Measurements from ENCODE around the gene PER1. TPM values are rescaled to one million over a fixed set of nuclear protein-coding genes. Genes with fewer than 3 reads are reported as not detected.

The PER1 gene
- total and polyA plus RNA-seq, 2 of the 13 experiments (the other 11 are each of a cell fraction or from before 2014, with no cell fraction given), result 2.6 to 3.6 TPM

- TF ChIP-seq IRF9 (CRISPR knock-in tag; IDR thresholded peaks at IDR 0.05; ENCODE audit: borderline replicate concordance), result no peak
- no peak for TF ChIP-seq ZNF749 (CRISPR knock-in tag; IDR thresholded peaks at IDR 0.05; ENCODE audit: borderline replicate concordance)
- TF ChIP-seq NFKB2 (CRISPR knock-in tag; IDR thresholded peaks at IDR 0.05; ENCODE audit: borderline replicate concordance), result no peak
- TF ChIP-seq TAF15 (IDR thresholded peaks at IDR 0.05; ENCODE audit: low read depth, low read length, poor library complexity, severe bottlenecking), result no peak
- no peak for TF ChIP-seq ZNF615 (CRISPR knock-in tag; IDR thresholded peaks at IDR 0.05; ENCODE audit: borderline replicate concordance)
- no peak for TF ChIP-seq KAT2B (IDR thresholded peaks at IDR 0.05; ENCODE audit: borderline replicate concordance, low read depth, low read length)
- TF ChIP-seq RCOR2 (CRISPR knock-in tag; IDR thresholded peaks at IDR 0.05), result no peak
- TF ChIP-seq ELF3 (CRISPR knock-in tag; IDR thresholded peaks at IDR 0.05), result no peak
- Histone ChIP-seq H3K27me3 (ENCODE audit: control insufficient read depth in 1 of 2, insufficient read depth in 2 of 2, low read length in 2 of 2) (peaks cover 6 to 61% of the 10 kb centered on the region in 2 experiments), H3K27ac (ENCODE audit: extremely low read length, insufficient read depth, low read length) (no peak overlapping the region), H3K4me1 (ENCODE audit: insufficient read depth, low read length) (no peaks in the 10 kb centered on the region), H2AFZ (ENCODE audit: low read length) (no peak overlapping the region), H3K79me2 (ENCODE audit: insufficient read depth, low read length) (no peaks in the 10 kb centered on the region), H3K36me3 (replicated peaks in 1 of 2; ENCODE audit: control insufficient read depth in 1 of 2, insufficient read depth in 2 of 2, low read length in 2 of 2) (no peaks in the 10 kb centered on the region), H3K4me3 (replicated peaks in 1 of 3; ENCODE audit: insufficient read depth in 1 of 3, low read depth in 2 of 3, low read length in 3 of 3) (no peak overlapping the region), H3K9me3 (ENCODE audit: low read length) (no peaks in the 10 kb centered on the region), H4K20me1 (ENCODE audit: insufficient read depth, low read length) (no peaks in the 10 kb centered on the region), H3K4me2 (ENCODE audit: low read depth, low read length) (no peak overlapping the region), H3K9ac (ENCODE audit: insufficient read depth, low read depth, low read length) (no peak overlapping the region)
- ATAC-seq, result no peak
- intact Hi-C loops (cut with micrococcal nuclease; ENCODE audit: unreplicated experiment), result no loop called here
- CTCF ChIA-PET (ENCODE audit: low intra/inter-chr PET ratio, low total read pairs), result no interaction called here
- WGBS (ENCODE audit: low lambda C conversion rate), result 16% methylated on average over 4 of the region's 4 CpGs
- in situ Hi-C loops (cut with HindIII; ENCODE audit: extremely low pct_ligation_motif_present, low pct_unique_long_range_greater_than_20kb), result no loop called here
- no TSS peak for BruUV-seq (replicated peaks)
- POLR2A ChIA-PET, result no interaction called here
- no peak for FAIRE-seq
- no peak for DNase-seq (ENCODE audit: low spot score)
These were observed 48.7 kb downstream of the PER1 start for GRCh38 chr17:8103549-8103948.

- ATAC-seq (no peak), FAIRE-seq (no peak), DNase-seq (ENCODE audit: low spot score) (no peak)
- Histone ChIP-seq H3K27ac (ENCODE audit: extremely low read length, insufficient read depth, low read length) (no peak overlapping the region), H4K20me1 (ENCODE audit: insufficient read depth, low read length) (no peaks in the 10 kb centered on the region), H3K4me3 (replicated peaks in 1 of 3; ENCODE audit: insufficient read depth in 1 of 3, low read depth in 2 of 3, low read length in 3 of 3) (no peak overlapping the region), H2AFZ (ENCODE audit: low read length) (no peak overlapping the region), H3K9ac (ENCODE audit: insufficient read depth, low read depth, low read length) (no peak overlapping the region), H3K4me1 (ENCODE audit: insufficient read depth, low read length) (no peaks in the 10 kb centered on the region), H3K9me3 (ENCODE audit: low read length) (no peaks in the 10 kb centered on the region), H3K27me3 (ENCODE audit: control insufficient read depth in 1 of 2, insufficient read depth in 2 of 2, low read length in 2 of 2) (peaks cover 6 to 56% of the 10 kb centered on the region in 2 experiments), H3K79me2 (ENCODE audit: insufficient read depth, low read length) (no peaks in the 10 kb centered on the region), H3K4me2 (ENCODE audit: low read depth, low read length) (no peak overlapping the region), H3K36me3 (replicated peaks in 1 of 2; ENCODE audit: control insufficient read depth in 1 of 2, insufficient read depth in 2 of 2, low read length in 2 of 2) (no peaks in the 10 kb centered on the region)
- intact Hi-C loops (cut with micrococcal nuclease; ENCODE audit: unreplicated experiment) (no loop called here), in situ Hi-C loops (cut with HindIII; ENCODE audit: extremely low pct_ligation_motif_present, low pct_unique_long_range_greater_than_20kb) (no loop called here)
- ChIA-PET POLR2A (no interaction called here), CTCF (ENCODE audit: low intra/inter-chr PET ratio, low total read pairs) (no interaction called here)
- WGBS (ENCODE audit: low lambda C conversion rate), result 25% methylated on average over 6 of the region's 6 CpGs
- no peak for TF ChIP-seq ZSCAN5A (CRISPR knock-in tag; IDR thresholded peaks at IDR 0.05; ENCODE audit: borderline replicate concordance)
- no TSS peak for BruUV-seq (replicated peaks)
These were observed 50.5 kb downstream of the PER1 start for GRCh38 chr17:8101721-8102120.

Measured in HepG2 (cell line).